Stimulated activated CD4-positive, alpha-beta T cell treated with anti-CD3 and anti-CD28 coated beads, TNF-alpha, amount 100 ng/mL, for 1 hour (primary cell): ENCODE measurements around the gene ZMYND8.
"Not testable (repeated sequence)": the region's sequence is repeated elsewhere in the genome, so short reads cannot be mapped to it uniquely, and the experiment has no call there.

Experiments used
- DNase-seq, 3 donors: peaks; one replicate each; pipeline ENCODE4 v3.0.0-alpha.2; 2020; ENCODE audit warnings: low read depth in 3 of 3, low spot score in 1 of 3

Gene ZMYND8

DNA sequence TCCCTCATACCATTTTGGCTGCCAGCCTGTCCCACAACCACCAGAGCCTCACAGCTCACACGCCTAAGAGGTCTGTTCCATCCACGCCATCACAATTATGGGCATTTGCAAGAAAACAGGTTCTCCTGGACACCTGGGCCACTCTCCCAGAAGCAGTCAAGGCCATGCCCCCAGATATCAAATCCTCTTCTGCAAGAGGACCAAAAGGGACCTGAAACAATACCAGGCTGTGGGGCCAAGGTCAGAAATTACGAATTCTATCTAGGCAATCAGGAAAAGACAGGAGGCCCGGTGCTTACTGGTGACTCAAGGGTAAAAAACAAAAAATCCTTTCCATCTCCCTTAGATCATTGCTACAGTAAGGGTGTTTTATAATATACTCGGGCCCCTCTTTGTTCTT, 69.8 kb downstream of the ZMYND8 start:
- DNase-seq, result no peak

DNA sequence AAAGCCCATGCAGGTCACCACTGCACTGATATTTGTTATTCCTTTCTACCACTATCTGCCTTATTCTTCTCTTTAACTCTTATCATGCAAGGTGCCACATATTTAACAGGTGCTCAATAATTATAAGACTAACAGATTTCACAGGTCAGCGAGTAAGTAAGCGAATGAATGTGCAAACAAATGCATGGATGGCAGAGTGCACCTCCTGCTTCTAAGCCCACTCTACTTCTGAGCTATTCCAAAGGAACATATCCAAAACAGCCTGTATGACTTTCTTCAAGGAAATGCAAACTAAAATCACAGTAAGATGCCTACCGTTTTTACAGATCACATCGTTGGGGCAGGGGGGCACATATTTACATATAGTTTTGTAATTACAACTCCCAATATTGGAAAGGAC, 71.3 kb downstream of the ZMYND8 start:
- no peak for DNase-seq

DNA sequence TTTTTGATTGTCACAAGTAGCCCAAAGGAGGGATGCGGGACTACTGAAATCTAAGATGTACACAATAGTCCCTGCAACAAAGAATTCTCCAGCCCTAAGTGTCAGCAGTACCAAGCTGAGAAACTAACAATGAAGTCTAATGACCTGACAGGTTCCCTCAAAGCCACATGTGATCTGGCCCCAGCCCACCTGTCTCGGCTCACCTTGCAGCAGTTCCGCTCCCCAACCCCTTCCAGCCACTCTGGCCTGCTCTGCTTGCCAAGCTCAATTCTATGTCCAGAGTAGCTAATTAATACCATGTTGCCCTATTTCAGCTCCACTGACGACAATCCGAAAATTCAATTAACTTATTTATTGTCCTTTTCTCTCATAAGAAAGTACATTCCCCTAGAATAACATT, 72.1 kb downstream of the ZMYND8 start:
- no peak for DNase-seq

DNA sequence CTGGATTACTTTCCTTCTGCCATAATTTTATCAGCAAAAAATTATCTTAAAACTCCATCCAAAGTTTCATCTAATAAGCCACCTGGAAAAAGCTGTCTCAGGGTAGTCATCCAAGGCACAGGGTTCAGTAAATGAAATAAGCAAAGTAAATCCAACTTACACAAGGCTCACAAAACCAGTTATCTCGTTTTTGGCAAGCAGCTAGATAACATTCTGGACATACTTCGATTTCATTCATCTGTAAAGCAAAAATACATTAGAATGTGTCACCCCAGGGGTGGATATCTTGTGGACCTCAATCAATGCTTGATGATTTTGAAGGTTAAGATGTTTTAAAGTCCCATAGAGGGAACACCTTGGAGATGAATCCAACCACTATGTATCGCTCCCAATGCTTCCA, 73.1 kb downstream of the ZMYND8 start:
- DNase-seq, result no peak

DNA sequence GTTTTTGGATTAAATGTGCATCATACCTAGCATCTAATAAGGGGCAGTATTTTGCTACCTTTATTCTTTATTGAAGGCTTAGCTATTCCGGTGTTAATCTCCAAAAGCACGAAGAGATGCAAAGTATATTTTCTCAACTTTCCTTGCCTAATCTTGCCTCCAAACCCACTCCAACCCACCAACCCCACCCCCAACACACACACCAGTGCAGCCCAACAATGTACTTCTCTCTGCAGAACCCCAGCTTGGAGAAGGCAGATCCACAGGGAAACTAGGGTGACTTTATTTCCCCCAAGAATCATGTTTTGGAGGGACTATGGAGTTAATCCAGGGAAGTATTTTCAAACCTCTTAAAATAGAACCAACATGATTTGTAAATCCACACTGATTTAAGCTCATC, 73.6 kb downstream of the ZMYND8 start:
- DNase-seq, result no peak

DNA sequence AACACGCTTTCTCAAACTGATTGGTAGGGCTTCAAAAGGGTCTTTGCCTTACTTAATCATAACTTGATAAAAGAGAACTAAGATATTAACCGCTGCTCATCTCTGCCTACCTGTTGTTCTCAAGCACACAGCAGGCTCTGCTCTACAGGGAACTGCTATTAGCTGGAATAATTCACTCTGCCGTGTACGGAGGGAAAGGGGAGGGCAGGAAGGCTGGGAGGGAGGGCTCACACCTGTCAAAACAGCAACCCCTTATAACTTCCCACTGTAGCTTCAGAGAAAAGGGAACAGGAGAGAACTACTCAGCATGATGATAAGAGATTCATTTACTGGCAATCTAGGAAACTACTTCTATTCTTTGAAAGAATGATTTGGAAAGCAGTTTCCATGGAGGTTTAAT, 75.1 kb downstream of the ZMYND8 start:
- DNase-seq, result no peak

DNA sequence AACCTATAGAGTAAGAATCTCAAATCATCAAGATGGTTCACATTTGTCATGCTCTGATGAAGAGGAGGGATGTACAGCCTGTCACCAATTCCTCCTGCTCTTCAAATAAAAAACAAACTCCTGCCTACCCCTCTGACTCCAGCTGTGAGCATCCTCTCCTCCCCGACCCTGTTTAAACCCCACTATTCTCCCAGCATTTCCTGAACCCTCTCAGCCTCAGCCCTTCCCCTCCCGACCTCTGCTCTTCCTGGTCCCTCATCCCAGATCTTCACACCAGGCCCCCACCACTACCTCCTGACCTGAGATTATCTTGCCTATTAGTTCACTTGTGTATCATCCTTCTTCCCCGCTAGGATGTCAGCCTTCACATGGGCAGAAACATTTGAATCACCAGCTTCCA, 75.8 kb downstream of the ZMYND8 start:
- DNase-seq, result no peak

DNA sequence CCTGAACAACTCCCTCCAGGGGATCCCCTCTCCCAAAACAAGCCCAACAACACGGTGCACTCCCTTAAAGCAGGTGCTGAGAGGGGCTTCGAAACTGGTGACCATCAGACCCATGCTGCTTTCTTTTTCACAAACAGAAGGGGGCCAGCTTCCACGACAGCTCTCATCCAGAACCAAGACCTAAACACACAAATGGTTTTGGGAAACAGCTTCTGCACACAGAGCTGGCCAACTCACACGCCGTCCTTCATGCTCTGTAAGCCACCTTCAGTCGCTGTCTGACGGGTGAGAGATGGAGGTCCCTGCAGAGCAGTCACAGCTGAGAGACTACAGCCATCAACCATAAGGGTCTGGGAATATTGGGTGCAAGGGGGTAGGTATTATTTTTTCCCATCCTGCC, 76.3 kb downstream of the ZMYND8 start:
- DNase-seq, result no peak

DNA sequence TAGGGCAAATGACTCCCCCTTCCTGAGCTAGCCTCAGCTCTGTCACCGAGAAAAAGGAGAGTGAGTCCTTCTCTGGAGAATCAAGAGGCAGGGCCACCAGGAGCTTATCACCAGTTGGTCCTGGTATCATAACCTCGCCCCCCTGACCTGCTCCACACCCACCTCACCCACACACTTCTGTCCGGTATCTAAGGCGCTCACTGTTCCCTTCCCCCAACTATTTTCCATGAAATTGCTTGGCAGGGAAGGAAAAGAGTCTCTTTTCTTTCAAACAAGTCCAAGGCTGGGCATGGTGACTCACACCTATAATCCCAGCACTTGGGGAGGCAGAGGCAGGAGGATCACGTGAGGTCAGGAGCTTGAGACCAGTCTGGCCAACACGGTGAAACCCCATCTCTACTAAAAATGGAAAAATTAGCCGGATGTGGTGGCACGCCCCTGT, 77.6 kb downstream of the ZMYND8 start:
- no peak for DNase-seq

DNA sequence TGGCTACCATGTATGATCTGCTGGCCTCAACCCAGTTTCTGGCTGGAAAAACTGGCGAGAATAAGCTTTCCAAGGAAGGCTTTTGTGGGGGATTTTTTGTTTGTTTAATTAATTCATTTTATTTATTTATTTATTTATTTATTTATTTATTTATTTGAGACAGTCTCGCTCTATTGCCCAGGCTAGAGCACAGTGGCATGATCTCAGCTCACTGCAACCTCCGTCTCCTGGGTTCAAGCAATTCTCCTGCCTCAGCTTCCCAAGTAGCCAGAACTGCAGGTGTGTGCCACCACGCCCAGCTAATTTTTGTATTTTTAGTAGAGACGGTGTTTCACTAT, 79.0 kb downstream of the ZMYND8 start:
- DNase-seq, result not testable (repeated sequence)

DNA sequence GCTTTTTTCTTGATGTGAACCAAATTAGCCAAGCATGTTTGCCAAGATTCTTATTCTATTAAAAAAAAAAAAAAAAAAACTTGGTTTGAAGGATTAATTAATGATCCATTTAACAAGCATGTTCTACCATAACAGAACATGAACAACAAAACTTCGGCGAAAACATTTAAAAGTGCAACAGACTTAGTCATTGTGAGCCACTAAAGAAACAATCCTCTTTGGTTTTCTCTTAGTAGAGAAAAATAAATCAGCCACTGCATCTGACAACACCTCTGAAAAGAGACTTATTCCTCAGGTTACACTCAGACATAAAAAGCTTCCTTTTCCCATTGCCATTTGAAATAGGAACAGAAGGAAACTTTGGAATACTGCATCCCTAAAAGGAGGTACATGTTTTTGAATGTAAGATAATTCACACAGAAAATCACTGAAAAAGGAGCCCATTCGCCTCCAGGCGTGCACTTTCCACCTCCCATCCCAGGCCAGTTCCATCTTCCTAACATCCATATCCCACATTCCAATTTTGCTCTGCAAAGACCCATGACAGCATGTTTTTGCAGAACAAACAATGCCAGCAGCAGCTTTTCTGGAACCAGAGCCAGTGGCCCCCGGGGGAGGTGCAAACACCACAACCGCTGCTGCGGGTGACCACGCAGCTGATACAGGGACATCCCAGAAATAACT, 79.5 kb downstream of the ZMYND8 start:
- no peak for DNase-seq

DNA sequence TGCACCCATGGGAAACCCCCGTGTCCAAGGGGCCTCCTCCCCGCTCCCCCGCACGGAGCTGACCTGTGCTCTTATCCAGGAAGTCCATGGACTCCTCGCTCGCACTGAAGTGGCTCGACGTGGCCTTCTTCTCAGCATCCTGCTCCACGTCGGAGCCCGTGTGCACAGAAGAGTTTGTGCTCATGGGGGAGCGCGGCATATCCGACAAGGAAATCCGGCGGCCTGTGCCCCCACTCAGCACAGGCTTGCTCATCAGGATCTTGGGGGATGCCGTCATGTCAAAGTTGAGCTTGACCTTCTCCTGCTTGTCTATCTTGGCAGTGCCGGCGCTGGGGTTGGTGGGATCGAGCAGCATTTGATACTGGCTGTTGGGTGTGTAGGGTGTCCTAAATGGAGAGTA, 80.2 kb downstream of the ZMYND8 start:
- no peak for DNase-seq

DNA sequence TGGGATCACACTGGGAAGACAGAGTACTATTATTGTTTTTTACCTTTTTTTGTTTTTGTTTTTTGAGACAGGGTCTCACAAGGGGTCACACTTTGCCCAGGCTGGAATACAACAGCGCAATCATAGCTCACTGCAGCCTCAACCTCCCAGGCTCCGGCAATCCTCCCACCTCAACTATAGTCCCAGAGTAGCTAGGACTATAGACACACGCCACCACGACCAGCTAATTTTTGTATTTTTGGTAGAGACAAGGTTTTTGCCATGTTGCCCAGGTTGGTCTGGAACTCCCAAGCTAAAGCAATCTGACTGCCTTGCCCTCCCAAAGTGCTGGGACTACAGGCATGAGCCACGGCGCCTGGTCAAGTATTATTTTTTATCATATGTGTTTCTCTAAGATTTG, 81.0 kb downstream of the ZMYND8 start:
- DNase-seq, result no peak

DNA sequence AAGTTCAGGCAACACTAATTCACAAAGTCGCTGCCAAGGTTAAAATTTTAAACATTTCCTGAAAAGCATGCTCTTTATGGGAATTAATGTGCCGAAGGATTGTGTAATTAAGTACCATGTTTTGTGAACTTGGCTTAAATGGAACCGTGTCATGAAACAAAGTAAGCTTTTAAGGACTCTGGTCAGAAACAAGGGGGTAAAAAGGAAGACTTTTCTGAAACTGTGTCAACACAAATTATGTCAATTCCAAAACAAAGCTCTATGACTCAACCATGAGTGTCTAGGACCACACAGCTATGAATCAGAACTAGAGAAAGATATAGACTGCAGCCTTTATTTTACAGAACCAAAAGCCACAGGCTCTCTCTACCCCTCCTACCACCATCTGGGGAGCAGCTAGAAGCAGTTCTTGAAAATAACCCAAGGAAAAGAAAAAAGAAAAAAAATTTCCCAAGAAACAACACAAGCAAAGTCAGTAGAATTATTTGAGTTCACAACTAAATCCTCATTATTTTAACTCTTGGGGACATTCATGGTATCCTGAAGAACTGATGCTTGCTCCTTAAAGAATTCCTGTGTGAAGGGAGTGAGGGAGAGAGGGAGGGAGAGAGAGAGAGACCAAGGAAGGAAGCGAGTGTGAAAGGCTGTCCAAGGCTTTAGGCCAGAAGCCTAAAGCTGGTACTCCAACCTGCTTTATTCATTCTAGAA, 81.9 kb downstream of the ZMYND8 start:
- DNase-seq, result no peak

DNA sequence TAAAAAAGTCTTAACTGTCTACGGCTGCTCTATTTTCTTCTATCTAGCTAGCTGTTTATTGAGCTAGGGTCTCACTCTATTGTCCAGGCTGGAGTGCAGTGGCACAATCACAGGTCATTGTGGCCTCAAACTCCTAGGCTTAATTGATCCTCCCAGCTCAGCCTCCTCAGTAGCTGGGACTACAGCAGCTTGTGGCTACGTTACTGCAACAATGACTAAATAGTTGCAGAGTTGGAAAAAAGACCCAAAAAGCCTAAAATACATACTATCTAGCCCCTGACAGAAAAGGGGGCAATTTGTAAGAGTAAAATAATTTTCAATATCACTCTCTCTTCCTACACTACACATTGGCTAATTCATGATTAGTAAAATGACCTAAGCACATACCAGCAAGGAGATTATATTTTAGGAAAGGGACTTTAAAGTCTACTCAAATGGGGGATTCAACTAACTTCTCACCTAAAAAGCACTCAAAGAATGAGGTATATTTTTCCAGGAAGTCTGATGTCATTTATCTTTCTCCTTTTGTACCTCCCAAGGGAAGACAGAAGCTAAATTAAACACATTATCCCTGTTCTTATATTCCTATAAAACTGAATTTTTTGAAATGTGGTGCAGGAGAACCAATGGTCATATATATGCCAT, 82.8 kb downstream of the ZMYND8 start:
- DNase-seq, result no peak

DNA sequence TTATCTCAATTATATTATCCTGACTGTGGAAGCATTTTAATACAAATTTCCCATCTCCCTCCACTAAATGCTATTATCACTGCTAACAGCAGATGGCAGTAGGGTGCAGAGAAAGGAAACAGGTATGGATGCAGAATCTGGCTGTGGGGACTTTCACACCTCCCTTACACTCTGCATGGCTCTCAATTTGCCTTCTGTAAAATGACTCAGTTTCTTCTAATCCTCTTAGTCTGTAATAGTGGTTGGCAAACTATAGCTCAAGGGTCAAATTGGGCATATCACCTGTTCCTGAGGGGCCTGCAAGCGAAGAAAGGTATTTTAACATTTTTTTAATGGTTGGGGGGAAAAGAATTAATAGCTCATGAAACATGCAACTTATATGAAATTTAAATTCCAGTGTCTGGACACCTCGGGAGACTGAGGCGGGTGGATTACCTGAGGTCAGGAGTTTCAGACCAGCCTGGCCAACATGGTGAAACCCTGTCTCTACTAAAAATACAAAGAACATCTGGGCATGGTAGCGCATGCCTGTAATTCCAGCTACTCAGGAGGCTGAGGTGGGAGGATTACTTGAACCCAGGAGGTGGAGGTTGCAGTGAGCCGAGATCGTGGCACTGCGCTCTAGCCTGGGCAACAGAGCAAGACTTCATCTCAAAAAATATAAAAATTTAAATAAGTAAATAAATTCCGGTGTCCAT, 83.5 kb downstream of the ZMYND8 start:
- peak in 2 of 3 donors; percentile 3 to 20 for DNase-seq

DNA sequence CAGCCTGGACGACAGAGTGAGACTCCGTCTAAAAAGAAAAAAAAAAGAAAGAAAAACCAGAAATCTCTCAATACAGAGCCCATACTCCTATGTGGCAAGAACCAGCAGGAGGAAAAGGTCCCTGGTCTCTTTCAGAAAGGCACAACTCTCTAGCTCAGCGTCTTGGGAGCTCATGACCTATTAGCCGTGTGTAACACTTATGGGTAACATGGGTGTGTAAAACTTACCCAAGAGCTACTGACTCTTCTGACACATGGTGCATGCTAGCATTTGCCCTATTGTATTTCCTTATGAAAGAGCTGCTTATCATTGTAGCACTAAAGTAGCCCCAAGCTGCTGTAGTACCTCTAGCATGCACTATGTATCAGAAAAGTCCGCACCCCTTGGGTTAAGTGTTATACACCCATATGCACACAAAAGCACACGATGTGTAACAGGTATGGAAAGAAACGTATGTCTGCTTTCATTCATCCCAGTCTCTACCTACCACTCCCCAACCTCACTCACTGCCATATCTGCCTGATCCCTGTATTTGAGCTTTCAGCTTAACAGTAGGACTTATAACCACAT, 85.4 kb downstream of the ZMYND8 start:
- DNase-seq, result no peak

DNA sequence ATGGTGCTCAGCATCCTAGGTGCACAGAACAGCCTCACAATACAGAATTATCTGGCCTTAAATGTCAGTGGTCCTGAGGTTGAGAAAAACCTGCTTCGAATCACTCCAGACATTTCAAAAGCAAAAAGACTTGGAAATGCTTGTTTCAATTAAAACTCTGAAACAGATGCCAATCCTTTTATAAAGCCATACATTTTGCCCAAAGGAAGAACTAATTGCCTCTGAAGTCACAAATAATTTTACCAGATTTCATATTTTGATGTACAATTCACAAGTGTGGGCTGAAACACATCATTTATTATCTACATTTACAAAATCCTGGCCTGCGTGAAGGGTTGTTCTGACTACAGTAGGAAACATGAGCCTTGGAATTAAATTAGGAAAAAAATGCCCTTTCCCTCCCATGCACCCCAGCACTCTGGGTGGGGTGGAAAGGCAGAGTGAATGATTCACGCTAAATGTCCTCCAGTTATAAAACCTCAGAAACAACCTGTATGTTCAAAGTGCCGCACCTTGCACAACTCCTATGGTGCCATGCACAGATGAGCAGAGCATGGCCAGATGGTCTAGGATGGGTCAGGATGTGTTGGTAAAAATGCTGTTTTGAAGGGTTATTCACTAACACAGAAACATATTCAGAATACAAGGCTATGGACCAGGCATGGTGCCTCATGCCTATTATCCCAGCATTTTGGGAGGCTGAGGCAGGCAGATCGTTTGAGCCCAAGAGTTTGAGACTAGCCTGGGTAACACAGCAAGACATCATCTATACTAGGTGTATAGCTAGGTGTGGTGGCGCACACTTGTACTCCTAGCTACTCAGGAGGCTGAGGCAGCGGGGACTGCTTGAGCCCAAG, 87.0 kb downstream of the ZMYND8 start:
- DNase-seq, result no peak

DNA sequence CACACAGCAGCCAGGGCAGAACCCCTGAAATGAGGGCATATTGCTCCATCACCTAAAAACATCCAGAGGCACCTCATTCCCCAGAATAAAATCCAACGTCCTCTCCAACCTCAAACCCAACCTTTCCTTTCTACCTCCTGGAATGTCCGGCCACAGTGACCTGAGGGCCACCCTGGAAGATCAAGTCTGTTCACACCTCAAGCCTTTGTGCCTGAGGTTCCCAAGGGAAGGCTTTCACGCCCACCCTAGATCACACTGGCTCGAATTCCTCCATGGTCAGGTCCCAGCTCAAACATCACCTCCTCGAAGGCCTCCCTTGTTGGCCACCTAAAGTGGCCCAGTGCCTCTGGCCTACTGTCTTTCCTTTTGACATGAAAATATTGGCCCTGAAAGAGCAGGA, 88.9 kb downstream of the ZMYND8 start:
- DNase-seq, result no peak

DNA sequence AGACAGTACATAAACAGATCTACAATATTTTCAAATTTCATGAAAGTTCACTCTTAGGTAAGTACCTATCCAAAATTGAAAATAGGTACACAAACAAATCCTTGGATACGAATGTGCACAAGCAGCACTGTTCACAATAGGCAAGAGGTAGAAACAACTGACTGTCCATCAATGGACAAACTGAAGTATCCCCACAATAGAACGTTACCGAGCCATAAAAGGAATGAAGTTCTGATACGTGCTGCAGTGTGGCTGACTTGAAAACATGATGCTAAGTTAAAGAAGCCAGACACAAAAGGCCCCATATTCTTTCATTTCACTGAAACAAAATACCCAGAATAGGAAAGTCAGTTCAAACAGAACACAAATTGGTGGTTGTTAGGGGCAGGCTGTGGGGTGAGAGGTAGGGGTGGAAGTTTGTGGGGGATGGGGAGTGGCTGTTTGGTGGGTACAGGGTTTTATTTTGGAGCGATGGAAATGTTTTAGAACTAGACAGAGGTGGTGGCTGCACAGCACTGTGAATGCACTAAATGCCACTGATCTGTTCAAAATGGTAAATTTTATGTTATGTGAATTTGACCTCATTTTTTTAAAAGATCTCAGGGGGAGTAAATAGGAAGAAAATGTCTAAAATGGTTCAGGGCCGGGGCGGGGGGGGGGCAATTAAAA, 89.5 kb downstream of the ZMYND8 start:
- DNase-seq, result no peak
